ENCODE data around the gene CLDN6. TPM values are rescaled to one million over a fixed set of nuclear protein-coding genes. Genes with fewer than 3 reads are reported as not detected.
A peak's percentile ranks its signal among the peaks of the same experiment; 100 is the strongest.

CLDN6 gene
- total RNA-seq, 3 donors from 2014 or later (not counting 1 experiment from before 2014, with no cell fraction given), result not detected

DNA sequence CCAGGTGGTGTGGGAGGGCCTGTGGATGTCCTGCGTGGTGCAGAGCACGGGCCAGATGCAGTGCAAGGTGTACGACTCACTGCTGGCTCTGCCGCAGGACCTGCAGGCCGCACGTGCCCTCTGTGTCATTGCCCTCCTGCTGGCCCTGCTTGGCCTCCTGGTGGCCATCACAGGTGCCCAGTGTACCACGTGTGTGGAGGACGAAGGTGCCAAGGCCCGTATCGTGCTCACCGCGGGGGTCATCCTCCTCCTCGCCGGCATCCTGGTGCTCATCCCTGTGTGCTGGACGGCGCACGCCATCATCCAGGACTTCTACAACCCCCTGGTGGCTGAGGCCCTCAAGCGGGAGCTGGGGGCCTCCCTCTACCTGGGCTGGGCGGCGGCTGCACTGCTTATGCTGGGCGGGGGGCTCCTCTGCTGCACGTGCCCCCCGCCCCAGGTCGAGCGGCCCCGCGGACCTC is 4.5 kb downstream of the CLDN6 start:
- ATAC-seq, result no peak
- Histone ChIP-seq H3K27ac (ENCODE audit: low read length) (no peak overlapping the region), H3K4me1 (ENCODE audit: control insufficient read depth, insufficient read depth, low read length) (peaks cover 14% of the 10 kb centered on the region), H3K4me3 (ENCODE audit: low read length) (no peak overlapping the region), H3K9me3 (ENCODE audit: control insufficient read depth, insufficient read depth, low read length) (no peaks in the 10 kb centered on the region), H3K36me3 (ENCODE audit: control insufficient read depth, insufficient read depth, low read length) (no peaks in the 10 kb centered on the region), H3K27me3 (ENCODE audit: control insufficient read depth, insufficient read depth, low read length) (peaks cover 6% of the 10 kb centered on the region)
- Mint-ChIP-seq H3K4me3 (no peak overlapping the region), H3K36me3 (no peaks in the 10 kb centered on the region), H3K9me3 (no peaks in the 10 kb centered on the region), H3K27ac (no peak overlapping the region), H3K27me3 (ENCODE audit: low read depth in 2 of 2) (peaks cover 0 to 5% of the 10 kb centered on the region in 2 donors), H3K4me1 (peaks cover 0 to 8% of the 10 kb centered on the region in 2 donors)
- intact Hi-C loops (cut with micrococcal nuclease), result no loop called here
- TF ChIP-seq, protein P1, sequence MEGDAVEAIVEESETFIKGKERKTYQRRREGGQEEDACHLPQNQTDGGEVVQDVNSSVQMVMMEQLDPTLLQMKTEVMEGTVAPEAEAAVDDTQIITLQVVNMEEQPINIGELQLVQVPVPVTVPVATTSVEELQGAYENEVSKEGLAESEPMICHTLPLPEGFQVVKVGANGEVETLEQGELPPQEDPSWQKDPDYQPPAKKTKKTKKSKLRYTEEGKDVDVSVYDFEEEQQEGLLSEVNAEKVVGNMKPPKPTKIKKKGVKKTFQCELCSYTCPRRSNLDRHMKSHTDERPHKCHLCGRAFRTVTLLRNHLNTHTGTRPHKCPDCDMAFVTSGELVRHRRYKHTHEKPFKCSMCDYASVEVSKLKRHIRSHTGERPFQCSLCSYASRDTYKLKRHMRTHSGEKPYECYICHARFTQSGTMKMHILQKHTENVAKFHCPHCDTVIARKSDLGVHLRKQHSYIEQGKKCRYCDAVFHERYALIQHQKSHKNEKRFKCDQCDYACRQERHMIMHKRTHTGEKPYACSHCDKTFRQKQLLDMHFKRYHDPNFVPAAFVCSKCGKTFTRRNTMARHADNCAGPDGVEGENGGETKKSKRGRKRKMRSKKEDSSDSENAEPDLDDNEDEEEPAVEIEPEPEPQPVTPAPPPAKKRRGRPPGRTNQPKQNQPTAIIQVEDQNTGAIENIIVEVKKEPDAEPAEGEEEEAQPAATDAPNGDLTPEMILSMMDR (IDR thresholded peaks at IDR 0.05), result no peak
- 91% methylated on average over 27 of the region's 27 CpGs for WGBS (ENCODE audit: insufficient coverage)
- DNase-seq, result no peak

- Histone ChIP-seq H3K27ac (ENCODE audit: low read length) (no peak within 1 kb of the TSS), H3K27me3 (ENCODE audit: control insufficient read depth, insufficient read depth, low read length) (peaks cover 3% of the 10 kb centered on the region), H3K4me1 (ENCODE audit: control insufficient read depth, insufficient read depth, low read length) (peaks cover 14% of the 10 kb centered on the region), H3K9me3 (ENCODE audit: control insufficient read depth, insufficient read depth, low read length) (no peaks in the 10 kb centered on the region), H3K4me3 (ENCODE audit: low read length) (no peak within 1 kb of the TSS), H3K36me3 (ENCODE audit: control insufficient read depth, insufficient read depth, low read length) (no peaks in the 10 kb centered on the region)
- no peak within 1 kb of the TSS for H3K27ac Mint-ChIP-seq
- no peaks in the 10 kb centered on the region for H3K36me3 Mint-ChIP-seq
- 60% methylated on average over 27 of the region's 27 CpGs for WGBS (ENCODE audit: insufficient coverage)
- H3K4me1 Mint-ChIP-seq, result peaks cover 0 to 10% of the 10 kb centered on the region in 2 donors
- TF ChIP-seq, protein P1 (IDR thresholded peaks at IDR 0.05), result no peak
- no peaks in the 10 kb centered on the region for H3K9me3 Mint-ChIP-seq
- no peak within 1 kb of the TSS for H3K4me3 Mint-ChIP-seq
- DNase-seq, result peak in 1 of 2 donors; percentile 42
- H3K27me3 Mint-ChIP-seq (ENCODE audit: low read depth in 2 of 2), result peaks cover 0 to 5% of the 10 kb centered on the region in 2 donors
- ATAC-seq, result no peak
- intact Hi-C loops (cut with micrococcal nuclease), result no loop called here
Observed at GRCh38 chr16:3012828-3013420, 5.1 kb downstream of the CLDN6 start, which contains the start of gene CLDN9. Gene CLDN9, plus strand, starts transcription at chr16:3012923. Its CDS starts 440 bp downstream, at chr16:3013363.

- TF ChIP-seq, protein P1 (IDR thresholded peaks at IDR 0.05), result no peak
- ATAC-seq, result no peak
- no peak overlapping the region for H3K4me3 Mint-ChIP-seq
Observed at GRCh38 chr16:3012246-3012645, 5.7 kb downstream of the CLDN6 start.

More at GRCh38 chr16:3012246-3012645, 5.7 kb downstream of the CLDN6 start:
- H3K4me3 ChIP-seq (ENCODE audit: low read length), result no peak overlapping the region
- Mint-ChIP-seq H3K9me3 (no peaks in the 10 kb centered on the region), H3K4me1 (peaks cover 1 to 15% of the 10 kb centered on the region in 2 donors), H3K36me3 (no peaks in the 10 kb centered on the region), H3K27ac (no peak overlapping the region), H3K27me3 (ENCODE audit: low read depth in 2 of 2) (peaks cover 0 to 5% of the 10 kb centered on the region in 2 donors)
- no peaks in the 10 kb centered on the region for H3K27me3 ChIP-seq (ENCODE audit: control insufficient read depth, insufficient read depth, low read length)
- 48% methylated on average over 19 of the region's 19 CpGs for WGBS (ENCODE audit: insufficient coverage)
- no peaks in the 10 kb centered on the region for H3K36me3 ChIP-seq (ENCODE audit: control insufficient read depth, insufficient read depth, low read length)
- intact Hi-C loops (cut with micrococcal nuclease), result no loop called here
- H3K9me3 ChIP-seq (ENCODE audit: control insufficient read depth, insufficient read depth, low read length), result no peaks in the 10 kb centered on the region
- DNase-seq, result no peak
- H3K27ac ChIP-seq (ENCODE audit: low read length), result no peak overlapping the region
- peaks cover 19% of the 10 kb centered on the region for H3K4me1 ChIP-seq (ENCODE audit: control insufficient read depth, insufficient read depth, low read length)
